GM18909 (cell line): ENCODE measurements around the gene SLC15A1.
"Not testable (repeated sequence)": the region's sequence is repeated elsewhere in the genome, so short reads cannot be mapped to it uniquely, and the experiment has no call there.

Experiments
- ATAC-seq: cut with Tn5 transposase; IDR thresholded peaks from one replicate; pipeline ENCODE4 v1.9.1; 2021; ENCODE audit warnings: mild to moderate bottlenecking; ENCODE audit not compliant: unreplicated experiment, poor library complexity

SLC15A1 gene

DNA sequence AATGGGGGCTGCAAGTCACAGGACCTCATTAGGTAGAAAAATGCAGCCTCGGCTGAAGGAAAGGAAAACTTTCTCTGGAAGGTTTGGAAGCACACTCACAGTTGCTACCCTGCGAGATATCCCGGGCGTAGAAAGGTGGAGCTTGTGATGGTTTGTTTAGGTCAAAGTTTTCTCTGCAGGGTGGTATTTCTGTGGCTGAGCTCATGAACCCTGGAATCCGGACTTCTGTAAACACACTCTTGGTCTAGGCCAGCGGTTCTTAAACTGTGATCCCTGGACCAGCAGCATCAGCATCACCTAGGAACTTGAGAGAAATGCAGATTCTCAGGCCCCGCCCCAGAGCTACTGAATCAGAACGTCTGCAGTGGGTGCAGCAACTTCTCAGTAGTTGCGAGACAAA, 3.3 kb upstream of the SLC15A1 start:
- ATAC-seq, result no peak

DNA sequence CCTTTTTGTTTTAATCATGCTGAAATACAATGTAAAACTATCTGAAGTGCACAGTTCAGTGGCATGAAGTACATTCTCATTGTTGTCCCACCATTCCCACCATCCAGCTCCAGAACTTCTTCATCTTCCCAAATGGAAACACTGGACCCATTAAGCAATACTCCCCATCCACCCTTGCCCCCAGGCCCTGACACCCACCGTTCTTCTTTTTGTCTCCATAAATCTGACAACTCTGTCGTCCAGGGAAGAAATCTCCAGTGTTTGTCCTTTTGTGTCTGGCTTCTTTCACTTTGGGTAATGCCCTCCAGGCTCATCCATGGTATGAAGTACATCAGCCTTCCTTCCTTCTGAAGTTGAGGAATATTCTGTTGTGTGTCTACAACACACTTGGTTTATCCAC, 2.6 kb upstream of the SLC15A1 start:
- ATAC-seq, result no peak

DNA sequence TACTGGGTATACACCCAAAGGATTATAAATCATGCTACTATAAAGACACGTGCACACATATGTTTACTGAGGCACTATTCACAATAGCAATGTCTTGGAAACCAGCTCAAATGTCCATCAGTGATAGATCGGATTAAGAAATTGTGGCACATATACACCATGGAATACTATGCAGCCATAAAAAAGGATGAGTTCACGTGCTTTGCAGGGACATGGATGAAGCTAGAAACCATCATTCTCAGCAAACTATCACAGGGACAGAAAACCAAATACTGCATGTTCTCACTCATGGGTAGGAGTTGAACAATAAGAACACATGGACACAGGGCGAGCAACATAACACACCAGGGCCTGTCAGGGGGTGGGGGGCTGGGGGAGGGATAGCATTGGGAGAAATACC, 2.0 kb upstream of the SLC15A1 start:
- not testable (repeated sequence) for ATAC-seq

DNA sequence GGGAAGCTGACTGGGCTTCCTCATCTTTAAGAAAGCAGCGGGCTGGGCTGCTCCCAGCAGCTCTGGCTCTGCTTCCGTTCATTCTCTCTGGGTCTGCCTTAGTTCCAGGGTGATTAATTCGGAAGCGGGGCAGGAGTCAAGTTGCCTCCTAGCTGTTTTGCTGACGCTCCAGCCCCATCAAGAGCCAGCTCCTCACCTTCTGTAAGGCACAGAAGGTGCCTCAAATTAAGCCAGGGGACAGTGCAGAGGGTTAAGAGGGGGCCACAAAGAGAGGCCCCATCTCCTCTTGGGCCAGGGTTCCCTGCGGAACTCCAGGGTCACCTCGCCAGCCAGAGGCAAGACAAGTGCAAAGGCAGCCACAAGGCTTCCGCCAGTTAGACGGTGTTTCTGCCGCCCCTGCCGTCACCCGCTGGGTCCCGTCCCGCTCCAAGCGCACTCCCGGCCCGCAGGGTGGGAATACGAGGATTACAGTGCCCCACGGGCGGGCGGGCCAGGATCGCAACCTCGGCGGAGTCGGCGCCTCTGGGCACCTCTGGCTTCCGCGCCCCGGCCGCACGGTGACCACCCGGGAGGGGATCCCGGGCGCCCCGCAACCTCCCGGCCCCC, 508 bp downstream of the SLC15A1 start:
- ATAC-seq, result no peak

DNA sequence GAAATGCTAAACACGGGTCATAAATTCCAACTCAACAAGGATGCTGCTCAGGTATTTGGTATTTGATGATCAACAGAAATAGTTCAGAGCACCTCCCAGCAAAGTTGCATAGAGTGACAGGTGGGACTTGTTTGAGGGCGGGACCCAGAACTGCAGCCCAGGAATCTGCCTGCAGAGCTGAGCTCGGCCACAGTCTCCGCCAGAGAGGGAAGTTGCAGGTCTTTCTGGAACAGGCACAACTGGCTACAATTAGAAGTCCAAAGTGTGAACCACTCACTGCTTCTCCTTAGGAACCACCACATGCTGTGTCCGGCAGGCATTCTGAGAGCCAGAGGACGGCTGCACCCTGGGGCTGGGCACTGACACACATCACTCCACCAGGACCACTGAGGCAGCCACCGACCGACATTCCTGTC, 1.1 kb downstream of the SLC15A1 start:
- ATAC-seq, result no peak

DNA sequence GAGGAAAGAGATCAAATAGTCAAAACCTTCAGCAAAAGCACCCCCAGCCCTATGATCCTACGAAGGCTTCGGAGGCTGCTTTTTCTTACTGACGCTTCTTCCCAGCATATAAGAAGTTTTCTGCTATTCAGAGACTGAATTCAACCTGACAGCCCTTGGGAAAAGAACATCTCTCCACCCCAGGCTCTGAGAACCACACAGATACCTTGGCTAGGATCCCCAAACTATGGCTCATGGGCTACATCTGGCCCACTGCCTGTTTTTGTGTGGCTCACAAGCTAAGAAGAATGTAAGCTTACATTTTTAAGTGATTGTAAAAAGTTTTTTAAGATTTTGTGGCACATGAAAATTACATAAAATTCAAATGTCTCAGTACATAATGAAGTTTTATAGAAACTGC, 3.0 kb downstream of the SLC15A1 start:
- ATAC-seq, result no peak

DNA sequence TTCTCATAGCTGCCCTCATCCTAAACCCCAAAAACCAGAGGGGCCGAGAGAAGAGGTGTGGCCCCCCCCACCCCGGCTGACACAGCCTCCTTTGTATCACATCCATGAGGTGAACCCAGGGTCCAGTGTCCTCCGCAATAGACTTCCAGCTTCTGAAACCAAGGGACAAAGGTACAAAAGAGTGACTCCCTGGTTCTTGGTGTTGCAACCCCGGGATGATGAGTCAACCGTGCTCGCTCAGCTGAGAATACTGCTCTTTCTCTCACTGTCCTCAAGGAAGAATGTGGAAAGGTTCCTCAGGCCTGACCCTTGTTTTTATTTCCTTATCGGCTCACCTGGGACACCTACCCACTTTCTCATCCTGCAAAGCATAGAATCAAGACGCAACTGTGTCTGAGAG, 5.5 kb downstream of the SLC15A1 start:
- no peak for ATAC-seq

DNA sequence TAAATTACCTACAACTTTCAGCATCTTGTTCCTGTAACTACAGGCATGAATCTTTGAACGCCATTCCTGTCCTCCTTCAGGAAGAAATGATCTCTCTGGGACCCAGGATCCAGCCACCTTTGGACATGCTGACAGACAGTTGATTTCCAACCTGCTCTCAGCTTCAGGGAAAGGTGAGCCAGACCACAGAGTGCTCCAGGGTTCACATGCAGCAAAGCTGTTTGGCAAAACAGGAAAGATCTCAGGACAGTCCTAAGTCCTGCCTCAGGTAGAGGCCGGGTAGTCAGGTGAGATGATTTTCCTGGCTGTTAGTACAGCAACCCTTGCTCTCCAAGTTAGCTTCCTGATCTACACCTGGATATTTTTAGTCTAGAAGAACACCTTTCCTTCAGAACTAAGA, 9.1 kb downstream of the SLC15A1 start:
- ATAC-seq, result no peak

DNA sequence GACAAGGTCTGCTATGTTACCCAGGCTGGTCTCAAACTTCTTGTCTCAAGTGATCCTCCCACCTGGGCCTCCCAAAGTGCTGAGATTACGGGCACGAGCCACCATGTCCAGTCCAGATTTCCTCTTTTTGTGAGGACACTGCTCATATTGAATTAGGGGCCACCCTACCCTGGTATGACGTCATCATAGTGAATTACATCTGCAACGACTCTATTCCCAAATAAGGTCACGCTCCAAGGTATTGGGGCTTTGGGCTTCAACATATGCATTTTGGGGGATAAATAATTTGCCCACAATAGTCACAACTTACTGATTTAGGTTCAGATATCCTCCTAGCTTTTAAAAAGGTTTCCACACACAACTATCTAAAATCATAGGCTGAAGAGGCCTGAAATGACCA, 9.5 kb downstream of the SLC15A1 start:
- no peak for ATAC-seq

DNA sequence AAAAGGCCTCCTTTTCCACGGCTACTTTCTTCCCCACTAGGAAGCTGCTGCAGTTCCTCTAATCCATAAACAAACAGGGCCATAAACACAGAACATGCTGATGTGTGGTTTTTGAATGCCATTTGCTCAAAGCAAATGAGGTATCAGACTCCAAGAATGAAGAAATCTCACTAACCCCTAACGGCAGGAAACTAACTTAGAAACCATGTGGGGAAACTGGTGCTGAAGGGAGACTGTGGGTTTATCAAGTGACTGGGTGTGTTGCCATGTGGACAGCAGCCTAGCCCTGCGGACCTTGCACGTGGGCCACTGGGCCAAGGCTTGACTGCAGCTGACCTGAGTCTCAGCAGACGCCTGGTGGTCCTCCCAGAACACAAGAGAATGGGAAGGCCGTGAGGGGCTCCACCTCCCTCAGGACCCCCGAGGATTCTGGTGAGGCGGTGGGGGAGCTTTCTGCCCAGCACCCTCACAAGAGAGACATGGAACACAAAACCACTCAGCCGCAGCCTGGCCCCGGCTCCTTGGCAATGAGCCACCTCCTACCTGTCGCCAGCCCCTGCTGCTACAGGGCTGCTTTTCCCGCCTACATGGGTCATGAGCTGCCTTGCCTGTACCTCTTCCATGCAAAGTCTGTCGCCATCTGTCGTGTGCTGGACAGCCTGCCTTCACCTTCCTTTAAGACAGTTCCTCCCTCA, 10.6 kb downstream of the SLC15A1 start:
- ATAC-seq, result no peak

DNA sequence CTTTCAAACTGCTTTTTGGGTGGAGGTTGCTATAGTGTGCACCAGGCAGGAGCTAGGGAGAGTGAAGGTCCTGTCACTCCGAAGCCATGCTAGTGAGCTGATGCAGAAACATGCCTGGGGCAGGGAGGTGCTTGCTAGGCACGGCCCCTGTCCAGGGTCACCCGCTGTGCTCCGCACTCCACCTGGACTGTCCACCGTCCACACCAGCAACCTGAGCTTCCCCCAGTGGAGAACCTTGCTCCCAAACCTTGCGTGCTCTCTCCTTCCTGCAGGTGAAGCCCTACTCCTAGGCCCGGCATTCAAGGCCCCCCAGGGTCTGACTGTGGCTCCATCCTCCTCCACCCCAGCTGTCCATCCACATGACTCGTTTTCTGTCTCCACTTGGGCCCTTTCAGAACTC, 12.3 kb downstream of the SLC15A1 start:
- ATAC-seq, result no peak

DNA sequence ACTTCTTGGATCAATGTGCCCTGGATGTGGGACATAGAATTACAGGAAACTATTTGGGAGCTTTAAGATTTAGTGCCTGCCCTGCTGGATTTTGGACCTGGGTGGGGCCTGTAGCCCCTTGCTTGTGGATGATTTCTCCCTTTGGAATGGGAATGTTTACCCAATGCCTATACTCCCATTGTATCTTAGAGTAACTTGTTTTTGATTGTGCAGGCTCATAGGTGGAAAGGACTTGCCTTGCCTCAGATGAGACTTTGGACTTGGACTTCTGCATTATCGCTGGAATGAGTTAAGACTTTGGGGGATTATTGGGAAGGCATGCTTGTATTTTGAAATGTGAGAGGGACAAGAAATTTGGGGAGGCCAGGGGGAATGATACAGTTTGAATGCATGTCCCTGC, 13.5 kb downstream of the SLC15A1 start:
- no peak for ATAC-seq

DNA sequence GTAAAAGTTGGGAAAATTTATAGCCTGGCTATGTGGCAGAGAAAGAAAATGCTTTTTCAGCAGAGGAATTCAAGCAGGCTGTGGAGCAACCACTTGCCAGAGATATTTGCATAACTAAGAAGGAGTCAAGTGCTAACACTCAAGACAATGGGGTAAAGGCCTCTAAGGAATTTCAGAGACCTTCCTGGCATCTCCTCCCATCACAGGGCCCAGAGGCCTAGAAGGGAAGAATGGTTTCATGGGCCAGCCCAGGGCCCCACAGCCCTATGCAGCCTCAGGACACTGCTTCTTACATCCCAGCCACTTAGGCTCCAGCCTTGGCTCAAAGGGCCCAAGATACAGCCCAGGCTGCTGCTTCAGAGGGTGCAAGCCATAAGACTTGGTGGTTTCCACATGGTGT, 14.3 kb downstream of the SLC15A1 start:
- no peak for ATAC-seq

DNA sequence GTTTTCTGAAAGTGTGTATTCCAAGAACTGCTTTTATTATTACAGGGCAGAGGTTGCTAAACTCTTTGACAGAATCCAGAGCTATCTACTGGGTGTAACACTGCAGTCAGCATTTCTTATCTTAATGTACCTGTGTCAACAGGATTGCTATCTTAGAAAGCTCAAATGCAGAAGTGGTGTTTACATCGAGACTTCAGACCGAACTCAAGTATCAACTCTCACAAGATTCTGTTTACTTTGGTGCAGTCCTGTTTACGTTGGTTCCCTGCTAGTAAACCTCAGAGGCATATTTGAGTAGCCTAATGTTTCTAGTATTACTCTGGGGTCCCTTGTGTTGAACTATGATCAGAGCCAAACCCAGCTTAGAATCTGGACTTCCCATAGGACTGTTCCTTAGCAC, 20.5 kb downstream of the SLC15A1 start:
- no peak for ATAC-seq

DNA sequence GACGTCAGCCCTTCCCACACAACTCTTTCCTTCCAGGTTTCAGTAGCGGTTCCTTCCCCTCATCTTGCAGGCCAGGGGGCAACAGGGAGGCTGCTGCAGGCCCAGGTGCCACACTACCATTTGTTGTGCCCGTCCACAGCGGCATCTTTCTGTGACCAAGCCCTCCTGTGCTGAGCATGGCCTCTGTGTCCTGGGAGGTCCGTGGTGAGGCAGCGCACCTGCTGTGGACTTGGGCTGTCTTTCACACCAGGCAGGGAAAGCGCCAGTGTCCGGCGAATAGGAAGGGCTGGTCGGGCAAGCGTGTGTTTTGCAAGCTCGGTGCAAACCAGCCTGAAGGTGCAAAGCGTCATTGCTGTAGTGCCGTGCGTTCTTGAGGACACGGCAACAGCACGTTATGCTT, 21.4 kb downstream of the SLC15A1 start:
- ATAC-seq, result no peak

DNA sequence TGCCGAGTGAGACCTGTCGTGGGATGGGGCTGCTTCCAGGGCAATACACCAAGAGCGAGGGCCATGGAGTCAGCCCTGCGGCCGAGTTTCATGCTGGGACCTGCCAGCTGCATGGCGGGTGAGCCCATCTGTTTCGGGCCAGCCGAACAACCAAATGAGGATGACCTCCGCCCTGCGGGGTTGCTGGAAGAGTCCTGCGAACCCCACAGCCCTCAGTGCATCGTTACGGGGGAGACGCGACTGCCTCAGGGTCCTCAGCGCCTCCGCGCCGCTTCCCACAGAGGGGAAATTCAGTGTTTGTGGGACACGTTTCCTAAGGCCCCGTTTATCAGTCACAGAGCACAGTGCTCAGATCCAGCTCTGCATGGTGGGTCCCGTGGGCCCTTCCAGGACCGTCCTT, 22.0 kb downstream of the SLC15A1 start:
- no peak for ATAC-seq

DNA sequence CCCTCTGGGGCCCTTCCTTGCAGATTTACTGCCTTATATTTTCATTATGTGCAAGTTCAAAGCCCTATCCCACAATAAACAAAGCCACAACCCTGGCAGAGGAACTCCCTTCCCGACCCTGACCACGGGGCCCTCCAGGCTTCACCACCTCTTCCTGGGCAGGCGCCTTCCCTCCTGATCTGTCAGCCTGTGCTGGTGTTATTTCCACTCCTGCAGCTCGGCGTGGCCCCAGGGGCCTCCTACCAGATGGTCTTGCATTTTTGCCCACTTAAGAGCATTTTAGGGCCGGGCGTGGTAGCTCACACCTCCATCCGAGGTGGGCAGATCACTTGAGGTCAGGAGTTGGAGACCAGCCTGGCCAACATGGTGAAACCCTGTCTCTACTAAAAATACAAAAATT, 22.8 kb downstream of the SLC15A1 start:
- no peak for ATAC-seq

DNA sequence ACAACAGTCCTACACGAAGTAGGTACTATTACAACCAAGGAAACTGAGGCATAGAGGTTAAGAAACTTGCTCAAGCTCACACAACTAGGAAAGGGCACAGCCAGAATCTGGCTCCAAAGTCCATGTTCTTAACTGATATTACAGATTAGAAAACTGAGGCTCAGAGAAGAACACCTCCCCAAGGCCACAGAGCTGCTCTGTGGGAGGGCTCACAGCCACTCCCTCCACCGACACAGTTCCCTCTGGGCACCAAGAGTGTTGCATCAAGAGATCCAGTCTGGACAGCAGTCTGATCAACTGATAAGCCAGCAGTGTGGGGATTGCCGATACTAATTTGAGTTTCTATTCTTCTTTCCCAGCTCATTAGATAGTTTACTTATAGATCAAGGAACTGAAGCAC, 29.5 kb downstream of the SLC15A1 start:
- no peak for ATAC-seq

DNA sequence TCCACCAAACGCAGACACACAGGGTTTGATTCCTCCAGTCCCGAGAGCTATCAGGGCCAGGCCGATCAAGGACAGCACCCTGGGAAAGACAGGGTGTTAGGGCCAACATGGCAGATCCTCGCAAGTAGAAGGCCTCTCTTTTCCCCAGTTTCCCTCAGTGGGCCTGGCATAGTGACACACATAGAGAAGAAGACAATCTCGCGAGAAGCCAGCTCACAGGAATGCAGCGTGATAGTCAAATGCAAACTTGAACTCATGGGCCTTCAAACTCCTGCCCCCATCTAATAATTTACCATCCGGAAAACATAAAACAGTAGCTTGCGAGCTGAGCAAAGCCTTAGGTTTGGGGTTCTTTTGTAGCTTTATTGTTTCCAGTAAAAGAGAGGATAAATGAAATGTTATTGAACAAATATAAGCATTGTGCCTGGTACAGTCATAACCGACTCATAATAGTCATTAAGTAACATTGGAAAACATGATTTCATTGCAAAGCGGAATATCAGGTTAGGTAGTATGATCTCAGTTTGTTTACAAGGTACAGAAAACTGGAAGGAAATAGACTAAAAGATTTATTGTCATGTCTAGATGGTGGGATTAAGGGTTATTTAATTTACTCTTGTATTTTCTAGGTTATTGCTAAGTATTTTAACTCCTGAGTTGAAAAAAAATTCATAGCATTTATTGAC, 30.5 kb downstream of the SLC15A1 start:
- no peak for ATAC-seq

DNA sequence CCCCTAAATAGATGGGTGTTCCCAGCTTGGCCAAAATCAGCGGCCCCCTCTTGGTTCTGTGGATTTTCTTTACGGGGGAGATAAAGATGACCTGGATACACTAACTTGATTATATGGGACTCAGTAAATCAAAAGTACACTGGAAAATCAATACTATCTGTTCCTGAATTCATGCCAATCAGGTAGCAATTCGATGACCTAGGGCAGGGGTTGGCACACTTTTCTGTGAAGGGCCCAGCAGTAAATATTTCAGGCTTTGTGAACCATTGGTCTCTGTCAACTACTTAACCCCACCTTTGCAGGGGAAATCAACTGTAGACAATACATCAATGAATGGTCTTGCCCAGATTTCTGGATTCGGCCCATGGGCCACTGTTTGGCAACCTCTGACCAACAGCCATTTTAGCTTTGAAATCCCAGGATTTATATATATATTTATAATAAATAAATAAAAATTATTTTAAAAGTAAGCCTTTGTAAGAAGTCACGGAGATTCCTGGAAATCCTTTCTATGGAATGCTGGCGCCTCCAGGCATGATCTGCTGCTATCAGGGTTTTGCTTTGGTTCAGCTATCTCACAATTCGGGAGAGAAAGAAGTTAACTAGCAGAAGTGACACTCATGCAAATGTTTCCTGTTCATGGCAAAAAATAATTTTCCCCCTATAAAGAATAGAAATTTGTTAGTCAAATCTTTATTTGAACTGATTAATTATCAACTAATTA, 32.8 kb downstream of the SLC15A1 start:
- ATAC-seq, result no peak

DNA sequence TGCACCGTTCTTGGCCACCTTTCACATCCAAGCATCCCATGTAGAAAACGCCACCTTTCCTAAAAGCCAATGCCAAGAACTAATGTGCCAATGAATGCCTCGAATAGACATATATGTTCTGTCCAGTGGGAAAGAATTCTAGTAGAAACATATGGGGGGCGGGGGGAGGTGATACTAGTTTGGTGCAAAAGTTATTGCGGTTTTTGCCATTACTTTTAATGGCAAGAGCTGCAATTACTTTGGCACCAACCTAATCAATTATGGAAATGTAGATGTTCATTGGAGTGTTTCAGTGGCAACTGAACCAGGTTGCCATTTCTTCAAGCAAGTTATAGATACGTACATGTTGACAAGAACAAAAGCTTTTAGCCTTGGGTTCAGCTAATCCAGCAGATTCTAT, 34.6 kb downstream of the SLC15A1 start:
- no peak for ATAC-seq
